Measurements from ENCODE around the gene QRICH2. TPM values are rescaled to one million over a fixed set of nuclear protein-coding genes. Genes with fewer than 3 reads are reported as not detected.
"Not testable (repeated sequence)": the region's sequence is repeated elsewhere in the genome, so short reads cannot be mapped to it uniquely, and the experiment has no call there.

Gene QRICH2
- total RNA-seq, 1 donor from 2014 or later = 12.2 TPM

DNA sequence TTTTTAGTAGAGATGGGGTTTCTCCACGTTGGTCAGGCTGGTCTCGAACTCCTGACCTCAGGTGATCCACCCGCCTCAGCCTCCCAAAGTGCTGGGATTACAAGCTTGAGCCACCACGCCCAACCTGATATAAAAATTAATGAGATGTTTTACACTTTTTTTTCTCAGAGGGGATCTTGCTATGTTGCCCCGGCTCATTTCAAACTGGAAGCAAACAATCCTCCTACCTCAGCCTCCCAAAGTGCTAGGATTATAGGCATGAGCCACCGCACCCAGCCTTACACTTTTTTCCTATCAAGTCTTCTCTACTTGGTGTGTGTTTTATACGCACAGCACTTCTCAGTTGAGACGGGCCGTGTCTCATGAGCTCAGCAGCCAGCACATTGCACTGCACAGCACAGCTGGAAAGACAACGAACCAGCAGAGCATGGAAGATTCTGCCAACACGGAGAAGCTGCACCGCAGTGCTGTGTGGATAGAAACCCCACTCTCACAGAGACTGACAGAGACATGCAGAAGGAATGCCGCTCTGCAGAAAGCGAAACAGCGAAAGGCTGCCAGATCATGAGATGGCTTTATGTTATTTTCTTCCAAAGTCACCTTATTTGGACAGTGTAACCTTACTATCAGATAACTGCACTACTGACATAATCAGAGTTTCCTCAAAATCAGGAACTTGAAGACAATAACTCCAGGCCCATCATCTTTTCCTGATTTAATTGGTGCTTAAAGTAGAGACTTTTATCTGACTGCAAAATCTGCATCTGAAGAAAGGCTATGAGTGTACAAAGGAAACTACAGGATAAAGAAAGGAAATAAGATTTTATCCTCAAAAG, 6.5 kb upstream of the QRICH2 start:
- Mint-ChIP-seq H3K9me3 (ENCODE audit: unreplicated experiment) (no peaks in the 10 kb centered on the region), H3K4me3 (ENCODE audit: unreplicated experiment) (no peak overlapping the region), H3K4me1 (ENCODE audit: low read depth, unreplicated experiment) (no peaks in the 10 kb centered on the region), H3K27me3 (ENCODE audit: unreplicated experiment) (peaks cover 2% of the 10 kb centered on the region), H3K36me3 (ENCODE audit: unreplicated experiment) (no peaks in the 10 kb centered on the region), H3K27ac (ENCODE audit: unreplicated experiment) (no peak overlapping the region)
- DNase-seq = no peak
- TF ChIP-seq, protein P1, sequence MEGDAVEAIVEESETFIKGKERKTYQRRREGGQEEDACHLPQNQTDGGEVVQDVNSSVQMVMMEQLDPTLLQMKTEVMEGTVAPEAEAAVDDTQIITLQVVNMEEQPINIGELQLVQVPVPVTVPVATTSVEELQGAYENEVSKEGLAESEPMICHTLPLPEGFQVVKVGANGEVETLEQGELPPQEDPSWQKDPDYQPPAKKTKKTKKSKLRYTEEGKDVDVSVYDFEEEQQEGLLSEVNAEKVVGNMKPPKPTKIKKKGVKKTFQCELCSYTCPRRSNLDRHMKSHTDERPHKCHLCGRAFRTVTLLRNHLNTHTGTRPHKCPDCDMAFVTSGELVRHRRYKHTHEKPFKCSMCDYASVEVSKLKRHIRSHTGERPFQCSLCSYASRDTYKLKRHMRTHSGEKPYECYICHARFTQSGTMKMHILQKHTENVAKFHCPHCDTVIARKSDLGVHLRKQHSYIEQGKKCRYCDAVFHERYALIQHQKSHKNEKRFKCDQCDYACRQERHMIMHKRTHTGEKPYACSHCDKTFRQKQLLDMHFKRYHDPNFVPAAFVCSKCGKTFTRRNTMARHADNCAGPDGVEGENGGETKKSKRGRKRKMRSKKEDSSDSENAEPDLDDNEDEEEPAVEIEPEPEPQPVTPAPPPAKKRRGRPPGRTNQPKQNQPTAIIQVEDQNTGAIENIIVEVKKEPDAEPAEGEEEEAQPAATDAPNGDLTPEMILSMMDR (IDR thresholded peaks at IDR 0.05; ENCODE audit: partially characterized antibody, unreplicated experiment) = no peak

DNA sequence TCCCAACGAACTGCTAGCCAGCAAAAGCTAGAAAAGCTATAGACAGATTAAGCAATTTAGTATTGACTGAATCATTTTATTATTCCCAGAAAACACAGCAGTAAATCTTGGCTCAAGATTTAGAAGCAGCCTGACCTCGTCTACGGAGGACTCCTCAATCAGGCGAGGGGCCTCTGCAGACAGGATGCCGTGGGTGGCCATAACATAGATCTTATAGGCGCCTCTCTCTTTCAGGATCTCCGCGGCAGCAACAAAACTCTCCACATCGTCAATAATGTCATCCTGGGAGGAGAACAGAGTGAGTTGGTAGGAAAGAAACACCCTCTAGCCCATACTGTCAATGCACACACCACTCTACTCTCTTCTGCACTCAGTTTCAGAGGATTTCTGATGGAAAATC, 4.7 kb upstream of the QRICH2 start:
- DNase-seq = no peak
- H3K9me3 Mint-ChIP-seq (ENCODE audit: unreplicated experiment) = no peaks in the 10 kb centered on the region
- H3K27ac Mint-ChIP-seq (ENCODE audit: unreplicated experiment) = no peak overlapping the region
- TF ChIP-seq, protein P1 (IDR thresholded peaks at IDR 0.05; ENCODE audit: partially characterized antibody, unreplicated experiment) = no peak
- H3K36me3 Mint-ChIP-seq (ENCODE audit: unreplicated experiment) = no peaks in the 10 kb centered on the region
- H3K4me3 Mint-ChIP-seq (ENCODE audit: unreplicated experiment) = no peak overlapping the region
- no peaks in the 10 kb centered on the region for H3K4me1 Mint-ChIP-seq (ENCODE audit: low read depth, unreplicated experiment)
- H3K27me3 Mint-ChIP-seq (ENCODE audit: unreplicated experiment) = peaks cover 2% of the 10 kb centered on the region

DNA sequence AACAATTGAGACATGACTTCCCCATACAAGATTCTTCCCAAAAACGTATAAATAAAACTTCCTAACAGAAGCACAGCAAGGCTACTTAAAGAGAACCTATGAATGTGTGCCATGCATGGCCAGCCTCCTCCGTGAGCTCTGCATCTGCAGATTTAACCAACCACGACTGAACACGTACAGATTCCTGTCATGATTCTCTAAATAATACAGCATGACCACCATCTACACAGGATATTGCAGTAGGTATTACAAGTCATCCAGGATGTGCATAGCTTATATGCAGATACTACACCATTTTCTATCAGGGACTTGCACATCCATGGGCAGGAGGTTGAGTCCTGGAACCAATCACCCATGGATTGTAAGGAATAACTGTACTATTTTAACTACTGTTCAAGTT, 1.4 kb upstream of the QRICH2 start:
- Mint-ChIP-seq H3K36me3 (ENCODE audit: unreplicated experiment) (no peaks in the 10 kb centered on the region), H3K9me3 (ENCODE audit: unreplicated experiment) (no peaks in the 10 kb centered on the region), H3K27ac (ENCODE audit: unreplicated experiment) (no peak overlapping the region), H3K4me1 (ENCODE audit: low read depth, unreplicated experiment) (no peaks in the 10 kb centered on the region), H3K4me3 (ENCODE audit: unreplicated experiment) (no peak overlapping the region), H3K27me3 (ENCODE audit: unreplicated experiment) (no peaks in the 10 kb centered on the region)
- DNase-seq = no peak
- TF ChIP-seq, protein P1 (IDR thresholded peaks at IDR 0.05; ENCODE audit: partially characterized antibody, unreplicated experiment) = no peak

DNA sequence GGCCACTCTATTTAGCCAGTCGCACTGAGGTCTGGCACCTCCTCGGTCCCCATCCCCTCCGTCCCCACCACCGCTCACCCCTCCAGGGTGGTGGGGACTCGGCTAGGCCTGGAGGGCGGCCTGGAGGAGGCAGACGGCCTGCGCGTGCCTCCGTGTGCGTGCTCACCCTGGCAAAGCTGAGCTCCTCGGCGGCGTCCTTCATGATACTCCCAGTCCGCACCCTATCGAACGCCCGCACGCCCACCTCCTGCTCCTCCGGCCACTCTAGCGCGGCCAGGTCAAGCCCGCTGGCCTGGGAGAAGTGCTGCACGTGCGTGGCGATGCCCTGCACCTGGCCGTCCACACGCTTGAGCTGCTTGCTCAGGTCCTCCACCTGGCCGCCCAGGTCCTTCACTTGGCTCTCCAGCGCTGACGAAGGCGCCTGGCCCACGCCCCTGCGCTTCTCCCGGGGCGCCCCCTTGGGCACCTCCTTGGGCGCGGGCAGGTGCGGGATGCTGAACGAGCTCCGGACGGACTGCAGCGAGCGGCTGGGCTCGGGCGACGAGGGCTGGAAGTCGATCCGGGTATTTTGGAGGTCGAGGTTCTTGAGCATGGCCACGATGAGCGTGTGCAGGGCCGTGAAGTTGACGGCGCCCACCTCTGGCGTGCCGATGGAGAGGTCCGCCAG, 644 bp downstream of the QRICH2 start:
- Mint-ChIP-seq H3K9me3 (ENCODE audit: unreplicated experiment) (no peaks in the 10 kb centered on the region), H3K4me3 (ENCODE audit: unreplicated experiment) (no peak overlapping the region), H3K4me1 (ENCODE audit: low read depth, unreplicated experiment) (no peaks in the 10 kb centered on the region), H3K27ac (ENCODE audit: unreplicated experiment) (no peak overlapping the region), H3K36me3 (ENCODE audit: unreplicated experiment) (no peaks in the 10 kb centered on the region), H3K27me3 (ENCODE audit: unreplicated experiment) (no peaks in the 10 kb centered on the region)
- TF ChIP-seq, protein P1 (IDR thresholded peaks at IDR 0.05; ENCODE audit: partially characterized antibody, unreplicated experiment) = no peak
- no peak for DNase-seq

DNA sequence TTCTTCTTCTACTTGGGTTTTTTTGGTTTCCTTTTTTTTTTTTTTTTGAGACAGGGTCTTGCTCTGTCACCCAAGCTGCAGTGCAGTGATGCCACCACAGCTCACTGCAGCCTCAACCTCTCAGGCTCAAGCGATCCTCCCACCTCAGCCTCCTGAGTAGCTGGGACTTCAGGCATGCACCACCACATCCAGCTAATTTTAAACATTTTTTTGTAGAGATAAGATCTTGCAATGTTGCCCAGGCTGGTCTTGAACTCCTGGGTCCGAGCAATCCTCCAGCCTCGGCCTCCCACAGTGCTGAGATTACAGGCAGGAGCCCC, 3.0 kb downstream of the QRICH2 start:
- H3K27me3 Mint-ChIP-seq (ENCODE audit: unreplicated experiment); H3K4me3 Mint-ChIP-seq (ENCODE audit: unreplicated experiment); H3K36me3 Mint-ChIP-seq (ENCODE audit: unreplicated experiment); DNase-seq; H3K4me1 Mint-ChIP-seq (ENCODE audit: low read depth, unreplicated experiment); H3K27ac Mint-ChIP-seq (ENCODE audit: unreplicated experiment); H3K9me3 Mint-ChIP-seq (ENCODE audit: unreplicated experiment): not testable (repeated sequence)

Measured in glutamatergic neuron (in vitro differentiated cells).